ENCODE measurements around the gene RAD54L. TPM values are rescaled to one million over a fixed set of nuclear protein-coding genes. Genes with fewer than 3 reads are reported as not detected.

The RAD54L gene
- total RNA-seq (1 to 10 TPM in 2 of 7 donors, under 1 TPM in 4, not detected in 1; 0.28 to 1.4 (median 0.82) TPM), polyA plus RNA-seq (under 1 TPM; 0.50 to 0.63 TPM)
- long read RNA-seq, donor 1, partial matches to known transcripts = 0 of 1 reads
- long read RNA-seq, donor 1, other reads (novel, unspliced or antisense) = 0 of 1 reads
- long read RNA-seq, donor 2, partial matches to known transcripts = 0 of 1 reads
- long read RNA-seq, donor 2, other reads (novel, unspliced or antisense) = 0 of 1 reads
- long read RNA-seq, donor 3 = 0 reads

- intact Hi-C loops (cut with DNase I) = no loop called here
- peak within 1 kb of the TSS in 1 of 2 donors; percentile 31 for H3K27ac ChIP-seq
- no peaks in the 10 kb centered on the region for H3K27me3 ChIP-seq
- DNase-seq = peak; percentile 97 to 98 (median 98)
- WGBS, 3 donors = 1 to 3% (median 2%) methylated on average over 43 to 49 of the region's 49 CpGs
- H3K4me1 ChIP-seq (ENCODE audit: insufficient read depth) = peaks cover 3% of the 10 kb centered on the region
- H3K36me3 ChIP-seq = no peaks in the 10 kb centered on the region
- no peaks in the 10 kb centered on the region for H3K9me3 ChIP-seq
- TF ChIP-seq POLR2A (IDR thresholded peaks at IDR 0.05) = no peak
- TF ChIP-seq EP300 (IDR thresholded peaks at IDR 0.05) = no peak
- no peak for TF ChIP-seq CTCF (IDR thresholded peaks at IDR 0.05)
- peak within 1 kb of the TSS; percentile 61 for H3K4me3 ChIP-seq
These were observed at the start of gene RAD54L for GRCh38 chr1:46247436-46248121. TSS of gene RAD54L (plus strand) at chr1:46247763. CDS start at chr1:46248406, 643 bp downstream.

GRCh38 chr1:46197964-46198811 is 49.4 kb upstream of the RAD54L start, which contains the start of gene POMGNT1:
TSS of gene POMGNT1 (minus strand) at chr1:46198434. CDS start at chr1:46197821, 613 bp downstream.
- Histone ChIP-seq H3K27me3 (no peaks in the 10 kb centered on the region), H3K27ac (peak within 1 kb of the TSS; percentile 60 to 63), H3K4me3 (peak within 1 kb of the TSS; percentile 78), H3K36me3 (no peaks in the 10 kb centered on the region), H3K4me1 (ENCODE audit: insufficient read depth) (peaks cover 5% of the 10 kb centered on the region), H3K9me3 (no peaks in the 10 kb centered on the region)
- WGBS, 3 donors = 0 to 1% (median 0%) methylated on average over 30 to 66 of the region's 67 CpGs
- intact Hi-C loops (cut with DNase I) = no loop called here
- TF ChIP-seq POLR2A (IDR thresholded peaks at IDR 0.05) (no peak), CTCF (IDR thresholded peaks at IDR 0.05) (no peak), EP300 (IDR thresholded peaks at IDR 0.05) (no peak)
- peak; percentile 62 to 81 (median 71) for DNase-seq

- H3K4me1 ChIP-seq (ENCODE audit: insufficient read depth) = peaks cover 5% of the 10 kb centered on the region
- no peaks in the 10 kb centered on the region for H3K36me3 ChIP-seq
- no peak overlapping the region for H3K4me3 ChIP-seq
- 80 to 83% (median 80%) methylated on average over 3 of the region's 3 CpGs for WGBS, 3 donors
- intact Hi-C loops (cut with DNase I) = no loop called here
- no peak for TF ChIP-seq POLR2A (IDR thresholded peaks at IDR 0.05)
- no peak for TF ChIP-seq EP300 (IDR thresholded peaks at IDR 0.05)
- TF ChIP-seq CTCF (IDR thresholded peaks at IDR 0.05) = no peak
- H3K27ac ChIP-seq = peak overlapping the region in 1 of 2 donors; percentile 63
- no peaks in the 10 kb centered on the region for H3K9me3 ChIP-seq
- DNase-seq = no peak
- no peaks in the 10 kb centered on the region for H3K27me3 ChIP-seq
These were observed 48.3 kb upstream of the RAD54L start for GRCh38 chr1:46199233-46199749.
